RWPE1 (cell line): ENCODE measurements around the gene PAX1.

Experiments used
- CTCF ChIA-PET: fragments of 350-600 bp; sonication (Branson Sonifier 250); formaldehyde crosslinking; extraction: SDS; loops from one replicate; lab custom pipeline; 2021; lab: Yijun Ruan, JAX
- POLR2A ChIA-PET: fragments of 400-600 bp; formaldehyde crosslinking; extraction: SDS; loops from one replicate; lab custom pipeline; 2020; ENCODE audit warnings: antibody characterized with exemption; ENCODE audit not compliant: low non-redundant PET; lab: Yijun Ruan, JAX
- DNase-seq: peaks from one replicate; pipeline ENCODE4 v3.0.0; 2012; ENCODE audit warnings: low spot score
- H3K27ac ChIP-seq: fragments of 450-650 bp; 2 replicates; pipeline ENCODE4 v1.5.1; 2017
- TF ChIP-seq, protein P1 (sequence below): fragments of 450-650 bp; conservative IDR thresholded peaks from 2 replicates; pipeline ENCODE4 v1.5.1; 2017; ENCODE audit warnings: low read depth, mild to moderate bottlenecking

PAX1 gene

DNA sequence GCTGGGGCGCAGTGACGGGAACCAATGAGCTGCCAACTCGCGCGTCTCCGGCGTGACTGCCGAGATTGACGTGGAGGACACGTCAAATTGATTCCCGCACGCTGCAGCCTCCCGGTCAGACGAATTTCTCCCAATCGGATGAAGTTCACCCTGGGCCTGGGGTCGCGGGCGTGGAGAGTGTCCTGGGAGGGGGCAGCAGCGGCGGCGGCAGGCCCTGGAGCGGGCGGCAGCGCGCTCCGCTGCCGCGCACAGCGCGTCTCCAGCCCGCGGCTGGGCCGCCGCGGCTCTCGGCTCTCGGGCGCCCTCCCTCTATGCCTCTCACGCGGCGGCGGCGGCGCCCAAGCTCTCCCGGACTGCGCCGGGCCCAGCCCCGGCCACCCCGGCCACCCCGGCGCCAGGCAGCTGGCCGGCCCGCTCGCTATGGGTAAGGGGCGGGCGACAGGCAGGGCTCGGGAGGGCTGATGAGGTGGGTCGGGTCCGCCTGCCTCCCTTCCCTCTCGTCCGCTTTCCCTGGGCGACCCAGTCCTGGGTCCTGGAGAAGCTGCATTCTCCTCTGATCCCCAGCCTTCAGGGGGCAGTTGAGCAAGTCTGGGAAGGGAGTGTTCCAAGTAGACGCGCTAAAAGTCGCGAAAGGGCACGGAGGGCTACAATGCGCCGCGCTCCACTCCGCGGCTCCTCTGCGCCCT, at the start of gene PAX1:
PAX1 (plus strand) TSS at position 90 of the 686 bp plus-strand sequence; CDS start at position 139, 49 bp downstream.
- CTCF ChIA-PET = interaction anchor here (0.5 kb wide), 1 partner anchor 747 kb away, joined by 5 read pairs; no protein-coding TSS in a partner anchor
- TF ChIP-seq, protein P1, sequence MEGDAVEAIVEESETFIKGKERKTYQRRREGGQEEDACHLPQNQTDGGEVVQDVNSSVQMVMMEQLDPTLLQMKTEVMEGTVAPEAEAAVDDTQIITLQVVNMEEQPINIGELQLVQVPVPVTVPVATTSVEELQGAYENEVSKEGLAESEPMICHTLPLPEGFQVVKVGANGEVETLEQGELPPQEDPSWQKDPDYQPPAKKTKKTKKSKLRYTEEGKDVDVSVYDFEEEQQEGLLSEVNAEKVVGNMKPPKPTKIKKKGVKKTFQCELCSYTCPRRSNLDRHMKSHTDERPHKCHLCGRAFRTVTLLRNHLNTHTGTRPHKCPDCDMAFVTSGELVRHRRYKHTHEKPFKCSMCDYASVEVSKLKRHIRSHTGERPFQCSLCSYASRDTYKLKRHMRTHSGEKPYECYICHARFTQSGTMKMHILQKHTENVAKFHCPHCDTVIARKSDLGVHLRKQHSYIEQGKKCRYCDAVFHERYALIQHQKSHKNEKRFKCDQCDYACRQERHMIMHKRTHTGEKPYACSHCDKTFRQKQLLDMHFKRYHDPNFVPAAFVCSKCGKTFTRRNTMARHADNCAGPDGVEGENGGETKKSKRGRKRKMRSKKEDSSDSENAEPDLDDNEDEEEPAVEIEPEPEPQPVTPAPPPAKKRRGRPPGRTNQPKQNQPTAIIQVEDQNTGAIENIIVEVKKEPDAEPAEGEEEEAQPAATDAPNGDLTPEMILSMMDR = no peak
- DNase-seq = no peak
- H3K27ac ChIP-seq = no peak within 1 kb of the TSS
- POLR2A ChIA-PET = no interaction called here

DNA sequence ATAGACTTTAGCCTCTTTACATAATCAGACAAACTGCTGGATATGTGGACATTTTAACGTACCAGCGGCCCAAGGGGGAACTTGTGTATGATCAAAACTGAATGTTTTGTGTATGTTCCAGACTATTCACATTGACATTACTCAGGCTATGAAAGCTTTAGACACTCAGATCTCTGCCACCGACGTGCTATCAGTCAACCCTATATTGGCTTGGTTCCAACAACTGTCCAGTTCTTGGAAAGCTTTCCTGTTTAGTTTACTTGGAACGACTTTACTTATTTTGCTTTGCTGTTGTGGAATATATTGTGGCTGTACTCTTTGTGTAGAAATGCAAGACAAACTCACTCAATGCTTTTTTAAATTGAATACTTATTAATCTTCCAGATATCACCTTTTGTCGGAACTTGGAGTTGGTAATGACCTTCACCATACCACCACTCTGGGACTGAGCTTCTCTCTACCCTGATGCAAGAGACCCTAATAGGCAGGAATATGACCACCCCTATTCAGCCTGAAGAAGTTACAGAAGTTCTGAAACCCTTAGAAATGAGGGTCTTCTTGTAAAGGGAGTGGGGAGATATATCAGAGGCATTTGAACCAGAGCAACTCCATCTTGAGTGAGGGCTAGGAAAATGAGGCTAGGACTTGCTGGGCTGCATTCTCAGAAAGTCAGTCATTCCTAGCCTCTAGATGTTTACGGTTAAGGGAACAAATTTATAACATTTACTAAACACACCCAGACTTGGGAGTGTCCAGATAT, 49.0 kb upstream of the PAX1 start:
- TF ChIP-seq, protein P1 = no peak
- POLR2A ChIA-PET = no interaction called here
- no peak overlapping the region for H3K27ac ChIP-seq
- DNase-seq = no peak
- CTCF ChIA-PET = no interaction called here

DNA sequence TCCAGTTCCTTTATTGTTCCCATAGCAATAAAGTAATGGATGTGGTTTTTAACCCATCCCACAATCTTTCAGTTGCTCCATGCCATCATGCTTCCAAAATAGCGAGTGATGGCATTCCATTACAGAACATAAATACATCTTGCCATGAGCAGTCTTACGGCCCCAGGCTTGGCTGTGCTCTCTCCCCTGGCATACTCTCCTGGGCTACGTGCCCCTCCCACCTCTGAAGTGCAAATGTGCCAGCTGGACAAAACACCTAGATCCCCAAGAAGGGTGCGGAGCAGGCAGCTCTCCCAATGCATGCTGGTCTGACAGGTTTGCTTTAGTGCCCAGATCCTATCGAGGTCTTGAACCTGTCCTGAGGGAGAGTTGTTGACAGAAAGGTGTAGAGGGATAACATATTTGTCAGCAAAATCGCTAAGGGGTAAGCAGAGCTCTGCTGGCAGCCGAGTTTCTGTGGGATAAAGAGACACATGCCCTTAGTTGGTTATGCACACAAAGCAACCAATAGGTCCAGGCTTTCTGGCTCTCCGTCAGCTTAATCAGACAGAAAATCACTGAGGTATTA, 43.9 kb upstream of the PAX1 start:
- no peak overlapping the region for H3K27ac ChIP-seq
- TF ChIP-seq, protein P1 = no peak
- DNase-seq = no peak
- CTCF ChIA-PET = interaction anchor here (0.6 kb wide), 1 partner anchor 19 kb away, joined by 9 read pairs; no protein-coding TSS in a partner anchor
- POLR2A ChIA-PET = no interaction called here

DNA sequence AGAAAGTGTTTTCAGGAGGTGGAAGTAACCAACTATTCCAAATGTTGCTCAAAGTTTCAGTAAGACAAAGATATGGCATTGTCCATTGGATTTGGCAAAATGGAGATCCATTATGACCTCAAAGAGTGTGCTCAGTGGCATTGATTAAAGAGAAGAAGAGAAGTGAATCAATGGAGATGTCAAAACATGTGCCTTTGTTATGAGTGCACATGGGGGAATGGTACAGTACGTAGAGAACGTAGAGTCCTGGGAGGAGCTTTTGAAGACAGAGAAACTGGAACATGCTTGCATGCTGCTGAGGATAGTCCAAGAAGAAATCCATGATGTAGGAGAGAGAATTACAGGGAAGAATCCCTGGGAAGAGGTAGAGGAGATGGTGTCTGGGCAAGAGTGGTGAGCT, 42.0 kb upstream of the PAX1 start:
- DNase-seq = no peak
- H3K27ac ChIP-seq = no peak overlapping the region
- TF ChIP-seq, protein P1 = no peak
- ChIA-PET CTCF (no interaction called here), POLR2A (no interaction called here)

DNA sequence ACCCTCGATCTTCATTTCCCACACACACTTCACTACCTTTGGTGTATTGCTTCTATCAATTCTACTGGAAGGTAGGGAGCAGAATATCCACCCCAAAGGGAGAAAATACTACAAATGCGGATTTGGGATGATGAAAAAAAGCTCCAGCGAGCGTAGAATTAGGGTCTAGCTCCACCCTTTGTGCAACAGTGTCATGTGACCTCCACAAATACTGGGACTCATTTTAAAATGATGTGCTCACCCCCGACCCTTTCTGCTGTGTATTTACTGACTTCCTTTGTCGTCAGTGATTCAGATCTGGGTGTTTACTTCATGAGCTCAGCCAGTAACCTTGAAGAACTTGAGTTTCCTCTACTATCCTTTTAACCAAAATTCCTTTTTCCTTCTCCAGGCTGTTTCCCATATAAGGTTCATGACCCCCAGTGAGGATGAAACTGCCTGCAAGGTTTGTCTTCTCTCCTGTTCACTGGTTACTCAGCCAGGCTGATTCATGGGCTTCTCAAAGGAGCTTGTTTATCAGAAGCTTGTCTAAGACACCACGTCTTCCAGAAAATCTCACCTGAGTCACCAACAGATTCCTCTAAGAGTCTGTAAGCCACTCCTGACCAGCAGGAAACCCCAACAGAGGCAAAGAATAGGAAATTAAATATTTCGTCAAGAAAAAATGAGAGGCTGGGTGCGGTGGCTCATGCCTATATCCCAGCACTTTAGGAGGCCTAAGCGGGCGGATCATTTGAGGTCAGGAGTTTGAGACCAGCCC, 39.6 kb upstream of the PAX1 start:
- peak; percentile 22 for DNase-seq
- CTCF ChIA-PET = interaction anchor here (0.7 to 1.0 kb wide), 4 partner anchors 51 to 643 kb away, joined by 3 to 8 read pairs (median 6); no protein-coding TSS in a partner anchor

More for the DNA sequence above, 39.6 kb upstream of the PAX1 start:
- POLR2A ChIA-PET = no interaction called here
- H3K27ac ChIP-seq = no peak overlapping the region
- TF ChIP-seq, protein P1 = no peak
